HepG2 (cell line): Measurements from ENCODE around the gene TARS3. TPM values are rescaled to one million over a fixed set of nuclear protein-coding genes. Genes with fewer than 3 reads are reported as not detected.

Experiments
- ATAC-seq: fragments of 200-7000 bp; cut with Tn5 transposase; 3 replicates; pipeline ENCODE4 v1.9.1; 2020; ENCODE audit warnings: mild to moderate bottlenecking, moderate library complexity
- BruUV-seq: library from RNA; stranded (reverse); fragments of 400-500 nt; replicated peaks from 2 replicates; lab custom pipeline; 2021; lab: Mats Ljungman, UMichigan
- CTCF ChIA-PET: fragments of 300-600 bp; formaldehyde crosslinking; extraction: SDS; loops from one replicate; lab custom pipeline; 2021; ENCODE audit warnings: low total read pairs, inconsistent platforms, low intra/inter-chr PET ratio; lab: Yijun Ruan, JAX
- POLR2A ChIA-PET: fragments of 350-600 bp; sonication (Branson Sonifier 250); formaldehyde crosslinking; loops from one replicate; lab custom pipeline; 2020; ENCODE audit warnings: antibody characterized with exemption, inconsistent platforms; lab: Yijun Ruan, JAX
- DNase-seq: peaks from one replicate; pipeline ENCODE4 v3.0.0-alpha.2; 2015; ENCODE audit warnings: low spot score
- FAIRE-seq: peaks from 3 replicates; lab custom pipeline; 2011; peaks lifted over from hg19 to GRCh38; lab: Jason Lieb, UNC
- H2AFZ ChIP-seq: one replicate; pipeline ENCODE4 v1.6.1; 2011; ENCODE audit warnings: low read length, inconsistent platforms
- H3K27ac ChIP-seq: fragments of 300-600 bp; 3 replicates; pipeline ENCODE4 v1.8.0; 2011; ENCODE audit warnings: mixed run types, mild to moderate bottlenecking, mixed read lengths, low read length, inconsistent platforms; ENCODE audit not compliant: insufficient read depth; ENCODE audit errors: extremely low read length
- H3K27me3 ChIP-seq, 2 experiments: fragments of 200-600 bp in 1 of 2; 2 replicates in 1 of 2; 3 replicates in 1 of 2; pipeline versions ENCODE4 v1.6.0 to v1.8.0; 2011; ENCODE audit warnings: low read length in 2 of 2, mild to moderate bottlenecking in 2 of 2, moderate library complexity in 2 of 2, inconsistent platforms in 1 of 2; ENCODE audit not compliant: insufficient read depth in 2 of 2, control insufficient read depth in 1 of 2
- H3K36me3 ChIP-seq, 2 experiments: fragments of 200-600 bp in 1 of 2; replicated peaks in 1 of 2; 2 replicates in 1 of 2; 3 replicates in 1 of 2; pipeline versions ENCODE4 v1.5.1 to v1.8.0; 2011; ENCODE audit warnings: low read length in 2 of 2, inconsistent platforms in 1 of 2; ENCODE audit not compliant: insufficient read depth in 2 of 2, control insufficient read depth in 1 of 2
- H3K4me1 ChIP-seq: 2 replicates; pipeline ENCODE4 v1.5.1; 2012; ENCODE audit warnings: low read length, inconsistent platforms; ENCODE audit not compliant: insufficient read depth
- H3K4me2 ChIP-seq: 2 replicates; pipeline ENCODE4 v1.6.0; 2011; ENCODE audit warnings: low read depth, low read length, inconsistent platforms
- H3K4me3 ChIP-seq, 3 experiments: fragments of 200-600 bp in 1 of 3; sonication (generic), shearing (Covaris generic) in 1 of 3; replicated peaks in 1 of 3; 2 replicates each; pipeline ENCODE4 v1.5.1; 2011 to 2016; ENCODE audit warnings: low read length in 3 of 3, inconsistent platforms in 2 of 3, low read depth in 2 of 3, mild to moderate bottlenecking in 2 of 3, control low read depth in 1 of 3, mixed read lengths in 1 of 3; ENCODE audit not compliant: insufficient read depth in 1 of 3
- H3K79me2 ChIP-seq: one replicate; pipeline ENCODE4 v1.6.1; 2011; ENCODE audit warnings: low read length, inconsistent platforms; ENCODE audit not compliant: insufficient read depth
- H3K9ac ChIP-seq: 2 replicates; pipeline ENCODE4 v1.6.0; 2011; ENCODE audit warnings: mild to moderate bottlenecking, low read depth, low read length, inconsistent platforms; ENCODE audit not compliant: insufficient read depth
- H3K9me3 ChIP-seq: 2 replicates; pipeline ENCODE4 v1.5.1; 2012; ENCODE audit warnings: mild to moderate bottlenecking, low read length
- H4K20me1 ChIP-seq: 2 replicates; pipeline ENCODE4 v1.6.0; 2011; ENCODE audit warnings: inconsistent platforms, mild to moderate bottlenecking, low read length, moderate library complexity; ENCODE audit not compliant: insufficient read depth
- GTF2F1 ChIP-seq: fragments of 150-350 bp; IDR thresholded peaks from 2 replicates; pipeline ENCODE4 v1.6.1; 2014; ENCODE audit warnings: low read length
- HINFP ChIP-seq: sonication (generic); formaldehyde crosslinking; IDR thresholded peaks from 2 replicates; pipeline ENCODE4 v1.4.0; 2020; ENCODE audit warnings: low read depth, mild to moderate bottlenecking, missing genetic modification reagents
- HOXA7 ChIP-seq: sonication (generic); formaldehyde crosslinking; IDR thresholded peaks from 2 replicates; pipeline ENCODE4 v1.8.1; 2022; ENCODE audit warnings: mild to moderate bottlenecking, missing genetic modification reagents, moderate library complexity
- KLF13 ChIP-seq: sonication (generic); formaldehyde crosslinking; IDR thresholded peaks from 2 replicates; pipeline ENCODE4 v1.4.0; 2020; ENCODE audit warnings: mild to moderate bottlenecking, missing genetic modification reagents
- LBX2 ChIP-seq: sonication (generic); formaldehyde crosslinking; IDR thresholded peaks from 2 replicates; pipeline ENCODE4 v1.5.0; 2020; ENCODE audit warnings: missing genetic modification reagents, mild to moderate bottlenecking, borderline replicate concordance
- RNF219 ChIP-seq: sonication (generic); formaldehyde crosslinking; IDR thresholded peaks from 2 replicates; pipeline ENCODE4 v1.5.0; 2020; ENCODE audit warnings: mild to moderate bottlenecking, missing genetic modification reagents
- SATB2 ChIP-seq: sonication (generic); formaldehyde crosslinking; IDR thresholded peaks from 2 replicates; pipeline ENCODE4 v1.5.0; 2020; ENCODE audit warnings: missing genetic modification reagents
- SOX6 ChIP-seq, 2 experiments: fragments of 450-650 bp in 1 of 2; sonication (generic) in 1 of 2; formaldehyde crosslinking in 1 of 2; IDR thresholded peaks; 2 replicates each; pipeline versions ENCODE4 v1.4.0 to v1.6.1; 2017 to 2020; ENCODE audit warnings: antibody characterized with exemption in 1 of 2, mild to moderate bottlenecking in 1 of 2, missing genetic modification reagents in 1 of 2
- TERF1 ChIP-seq: sonication (generic); formaldehyde crosslinking; IDR thresholded peaks from 2 replicates; pipeline ENCODE4 v1.8.0; 2022; ENCODE audit warnings: mild to moderate bottlenecking, missing genetic modification reagents, moderate library complexity
- ZNF253 ChIP-seq: sonication (generic); formaldehyde crosslinking; IDR thresholded peaks from 2 replicates; pipeline ENCODE4 v1.8.0; 2022; ENCODE audit warnings: mild to moderate bottlenecking, missing genetic modification reagents, borderline replicate concordance
- ZNF747 ChIP-seq: sonication (generic); formaldehyde crosslinking; IDR thresholded peaks from 2 replicates; pipeline ENCODE4 v1.8.1; 2023; ENCODE audit warnings: missing genetic modification reagents, mild to moderate bottlenecking, borderline replicate concordance
- WGBS: methylation state at CpG from one replicate; pipeline ENCODE4 v1.1.6; 2017; ENCODE audit warnings: low lambda C conversion rate; 5-methylcytosine and 5-hydroxymethylcytosine counted together
- in situ Hi-C: cut with HindIII; loops from 2 replicates; pipeline ENCODE4 v1.10.0; 2017; ENCODE audit warnings: low pct_unique_long_range_greater_than_20kb; ENCODE audit not compliant: extremely low pct_ligation_motif_present
- intact Hi-C: fragments of 100-400 bp; cut with micrococcal nuclease; formaldehyde crosslinking; loops from one replicate; pipeline ENCODE4 v1.10.0; 2022; ENCODE audit not compliant: unreplicated experiment
- polyA plus RNA-seq, 8 experiments: library from polyadenylated mRNA; depleted of rRNA in 3 of 8; stranded (reverse) in 7 of 8; unstranded in 1 of 8; fragments of >200 nt; fragmentation: Illumina TruSeq in 4 of 8; extraction: Trizol in 4 of 8; gene quantifications; 2 replicates each; pipeline versions ENCODE4 v1.2.1 to v1.2.3, GENCODE V29; 2011 to 2016; ENCODE audit warnings: low read depth in 4 of 8, missing spikeins in 1 of 8, mixed read lengths in 1 of 8; ENCODE audit not compliant: insufficient read depth in 1 of 8
- total RNA-seq, 5 experiments: library from RNA; depleted of rRNA; stranded (reverse); fragments of >200 nt; fragmentation: Illumina TruSeq; extraction: Trizol; gene quantifications; 2 replicates each; pipeline ENCODE4 v1.2.3, GENCODE V29; 2016; ENCODE audit warnings: low read depth in 1 of 5
- TF ChIP-seq, protein P1 (sequence below): sonication (generic); formaldehyde crosslinking; IDR thresholded peaks from 2 replicates; pipeline ENCODE4 v1.8.1; 2023; ENCODE audit warnings: mild to moderate bottlenecking, missing genetic modification reagents
- TF ChIP-seq, protein P2 (sequence below): sonication (generic); formaldehyde crosslinking; IDR thresholded peaks from 2 replicates; pipeline ENCODE4 v1.4.0; 2020; ENCODE audit warnings: missing genetic modification reagents

The TARS3 gene
- total and polyA plus RNA-seq, 2 of the 13 experiments (the other 11 are each of a cell fraction or from before 2014, with no cell fraction given), result 4.1 to 11.7 TPM

- Histone ChIP-seq H3K36me3 (no peaks in the 10 kb centered on the region), H3K79me2 (no peaks in the 10 kb centered on the region), H3K4me2 (no peak overlapping the region), H3K4me1 (no peaks in the 10 kb centered on the region), H3K4me3 (no peak overlapping the region), H2AFZ (no peak overlapping the region), H3K9ac (no peak overlapping the region), H3K27ac (no peak overlapping the region), H3K27me3 (no peaks in the 10 kb centered on the region), H3K9me3 (no peaks in the 10 kb centered on the region), H4K20me1 (no peaks in the 10 kb centered on the region)
- in situ Hi-C loops, result no loop called here
- ChIA-PET CTCF (no interaction called here), POLR2A (no interaction called here)
- TF ChIP-seq ZNF253 (CRISPR knock-in tag) (no peak), KLF13 (CRISPR knock-in tag) (no peak), SATB2 (no peak), GTF2F1 (no peak), ZNF747 (CRISPR knock-in tag) (no peak), LBX2 (CRISPR knock-in tag) (no peak), HINFP (no peak), TERF1 (no peak), SOX6 (IDR thresholded peaks at IDR 0.05) (no peak), SOX6 (CRISPR knock-in tag; IDR thresholded peaks at IDR 0.05) (no peak), RNF219 (CRISPR knock-in tag) (no peak), HOXA7 (CRISPR knock-in tag) (no peak)
- TF ChIP-seq, protein P1, sequence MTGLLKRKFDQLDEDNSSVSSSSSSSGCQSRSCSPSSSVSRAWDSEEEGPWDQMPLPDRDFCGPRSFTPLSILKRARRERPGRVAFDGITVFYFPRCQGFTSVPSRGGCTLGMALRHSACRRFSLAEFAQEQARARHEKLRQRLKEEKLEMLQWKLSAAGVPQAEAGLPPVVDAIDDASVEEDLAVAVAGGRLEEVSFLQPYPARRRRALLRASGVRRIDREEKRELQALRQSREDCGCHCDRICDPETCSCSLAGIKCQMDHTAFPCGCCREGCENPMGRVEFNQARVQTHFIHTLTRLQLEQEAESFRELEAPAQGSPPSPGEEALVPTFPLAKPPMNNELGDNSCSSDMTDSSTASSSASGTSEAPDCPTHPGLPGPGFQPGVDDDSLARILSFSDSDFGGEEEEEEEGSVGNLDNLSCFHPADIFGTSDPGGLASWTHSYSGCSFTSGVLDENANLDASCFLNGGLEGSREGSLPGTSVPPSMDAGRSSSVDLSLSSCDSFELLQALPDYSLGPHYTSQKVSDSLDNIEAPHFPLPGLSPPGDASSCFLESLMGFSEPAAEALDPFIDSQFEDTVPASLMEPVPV (CRISPR knock-in tag), result no peak
- TF ChIP-seq, protein P2, sequence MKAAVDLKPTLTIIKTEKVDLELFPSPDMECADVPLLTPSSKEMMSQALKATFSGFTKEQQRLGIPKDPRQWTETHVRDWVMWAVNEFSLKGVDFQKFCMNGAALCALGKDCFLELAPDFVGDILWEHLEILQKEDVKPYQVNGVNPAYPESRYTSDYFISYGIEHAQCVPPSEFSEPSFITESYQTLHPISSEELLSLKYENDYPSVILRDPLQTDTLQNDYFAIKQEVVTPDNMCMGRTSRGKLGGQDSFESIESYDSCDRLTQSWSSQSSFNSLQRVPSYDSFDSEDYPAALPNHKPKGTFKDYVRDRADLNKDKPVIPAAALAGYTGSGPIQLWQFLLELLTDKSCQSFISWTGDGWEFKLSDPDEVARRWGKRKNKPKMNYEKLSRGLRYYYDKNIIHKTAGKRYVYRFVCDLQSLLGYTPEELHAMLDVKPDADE (CRISPR knock-in tag), result no peak
- no TSS peak for BruUV-seq
- DNase-seq, result no peak
- 35% methylated on average over 6 of the region's 6 CpGs for WGBS
- intact Hi-C loops, result no loop called here
- FAIRE-seq, result no peak
- no peak for ATAC-seq
Measured at GRCh38 chr15:101731746-101732145, 7.5 kb upstream of the TARS3 start.
